IMR-90 (cell line): ENCODE results near the gene VSIR. TPM values are rescaled to one million over a fixed set of nuclear protein-coding genes. Genes with fewer than 3 reads are reported as not detected.

Source experiments
- BHLHE40 ChIP-seq: fragments of 150-350 bp; IDR thresholded peaks from 2 replicates; pipeline ENCODE4 v1.6.1; 2016; ENCODE audit warnings: mild to moderate bottlenecking, low read depth, low read length
- CHD1 ChIP-seq: IDR thresholded peaks from 2 replicates; pipeline ENCODE4 v1.6.1; 2012; ENCODE audit warnings: low read depth, low read length, improper control_type of control experiment
- CTCF ChIP-seq: conservative IDR thresholded peaks from 2 replicates; pipeline ENCODE4 v1.5.1; 2012; ENCODE audit warnings: mild to moderate bottlenecking, low read depth, low read length, improper control_type of control experiment
- FOS ChIP-seq: fragments of 150-350 bp; IDR thresholded peaks from 2 replicates; pipeline ENCODE4 v1.6.1; 2016; ENCODE audit warnings: low read depth, low read length
- MAFK ChIP-seq: IDR thresholded peaks from 2 replicates; pipeline ENCODE4 v1.6.1; 2012; ENCODE audit warnings: low read depth, low read length, improper control_type of control experiment
- MAZ ChIP-seq: IDR thresholded peaks from 2 replicates; pipeline ENCODE4 v1.6.1; 2012; ENCODE audit warnings: low read depth, mild to moderate bottlenecking, low read length, improper control_type of control experiment, moderate library complexity, borderline replicate concordance
- polyA plus RNA-seq, 3 experiments: library from polyadenylated mRNA; depleted of rRNA; stranded (reverse); fragments of >200 nt; gene quantifications; 2 replicates each; pipeline ENCODE4 v1.2.3, GENCODE V29; 2012; ENCODE audit warnings: low replicate concordance in 1 of 3
- total RNA-seq: library from RNA; depleted of rRNA; stranded (reverse); fragments of >200 nt; gene quantifications from 2 replicates; pipeline ENCODE4 v1.2.3, GENCODE V29; 2012

Gene VSIR
- total and polyA plus RNA-seq, 2 of the 4 experiments (the other 2 are of a cell fraction), result 5.0 to 23.8 TPM

- TF ChIP-seq CTCF, result no peak
- no peak for TF ChIP-seq MAZ
- TF ChIP-seq BHLHE40, result no peak
- no peak for TF ChIP-seq MAFK
- TF ChIP-seq FOS, result no peak
- TF ChIP-seq CHD1, result no peak
Measured at GRCh38 chr10:71815515-71816130, 42.3 kb upstream of the VSIR start (continued).
